ENCODE data around the gene GREB1L.

DNA sequence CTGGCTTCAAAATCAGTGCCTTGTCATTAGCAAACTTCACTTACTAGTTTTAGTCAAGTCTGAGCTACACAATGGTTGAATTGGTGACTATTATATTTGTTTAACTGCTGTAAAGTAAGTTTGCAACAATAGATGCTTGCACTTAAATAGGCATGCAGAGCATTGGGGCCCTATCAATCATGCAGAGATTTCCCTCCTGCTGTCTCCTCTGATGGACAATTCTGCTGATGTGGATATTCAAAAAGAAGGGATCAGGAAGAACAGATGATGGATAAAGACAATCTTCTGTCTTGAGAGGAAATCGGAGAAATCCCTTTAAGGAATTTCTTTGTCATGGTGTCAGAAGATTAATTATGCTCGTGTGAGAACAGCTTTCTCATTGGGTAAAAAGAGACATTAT is 89.0 kb downstream of the GREB1L start:
- TF ChIP-seq, protein P1, sequence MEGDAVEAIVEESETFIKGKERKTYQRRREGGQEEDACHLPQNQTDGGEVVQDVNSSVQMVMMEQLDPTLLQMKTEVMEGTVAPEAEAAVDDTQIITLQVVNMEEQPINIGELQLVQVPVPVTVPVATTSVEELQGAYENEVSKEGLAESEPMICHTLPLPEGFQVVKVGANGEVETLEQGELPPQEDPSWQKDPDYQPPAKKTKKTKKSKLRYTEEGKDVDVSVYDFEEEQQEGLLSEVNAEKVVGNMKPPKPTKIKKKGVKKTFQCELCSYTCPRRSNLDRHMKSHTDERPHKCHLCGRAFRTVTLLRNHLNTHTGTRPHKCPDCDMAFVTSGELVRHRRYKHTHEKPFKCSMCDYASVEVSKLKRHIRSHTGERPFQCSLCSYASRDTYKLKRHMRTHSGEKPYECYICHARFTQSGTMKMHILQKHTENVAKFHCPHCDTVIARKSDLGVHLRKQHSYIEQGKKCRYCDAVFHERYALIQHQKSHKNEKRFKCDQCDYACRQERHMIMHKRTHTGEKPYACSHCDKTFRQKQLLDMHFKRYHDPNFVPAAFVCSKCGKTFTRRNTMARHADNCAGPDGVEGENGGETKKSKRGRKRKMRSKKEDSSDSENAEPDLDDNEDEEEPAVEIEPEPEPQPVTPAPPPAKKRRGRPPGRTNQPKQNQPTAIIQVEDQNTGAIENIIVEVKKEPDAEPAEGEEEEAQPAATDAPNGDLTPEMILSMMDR (IDR thresholded peaks at IDR 0.05) = no peak
- TF ChIP-seq POLR2A (IDR thresholded peaks at IDR 0.05) = no peak

All from prostate gland (tissue), 2 donors.